ENCODE measurements around the gene PAK4.

DNA sequence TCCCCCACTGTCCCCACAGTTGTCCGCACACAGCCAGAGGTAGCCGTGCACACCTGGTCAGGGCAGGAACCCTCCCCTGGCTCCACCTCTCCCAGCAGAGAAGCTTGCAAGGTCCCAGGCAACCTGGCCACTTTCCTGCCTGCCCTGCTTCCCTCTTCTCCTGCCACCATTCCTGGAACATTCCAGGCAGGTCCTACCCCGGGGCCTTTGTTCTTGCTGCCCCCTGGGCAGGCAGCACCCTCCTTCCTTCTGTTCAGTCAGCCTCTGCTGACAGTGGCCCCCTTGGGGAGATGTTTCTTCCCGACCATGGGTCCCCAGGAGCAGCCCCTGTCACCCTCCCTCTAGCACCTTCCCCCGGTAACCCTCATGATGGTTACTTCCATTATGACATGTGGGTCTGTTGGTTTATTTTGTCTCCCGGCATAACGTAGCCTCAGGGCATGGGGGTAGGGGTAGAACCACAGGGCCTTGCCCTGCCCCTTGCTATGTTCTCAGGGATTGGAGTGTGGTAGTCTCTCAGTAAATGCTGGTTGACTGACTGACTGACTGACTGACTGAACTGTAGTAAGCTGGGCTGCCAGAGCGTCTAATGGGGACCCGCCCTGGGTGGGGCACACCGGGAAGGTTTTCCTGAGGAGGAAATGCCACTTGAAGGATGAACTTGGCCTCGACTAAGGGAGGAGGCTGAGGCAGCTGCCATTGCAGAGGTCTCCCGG, 10.8 kb downstream of the PAK4 start:
- TF ChIP-seq POLR2A (IDR thresholded peaks at IDR 0.05): no peak
- TF ChIP-seq, protein P1, sequence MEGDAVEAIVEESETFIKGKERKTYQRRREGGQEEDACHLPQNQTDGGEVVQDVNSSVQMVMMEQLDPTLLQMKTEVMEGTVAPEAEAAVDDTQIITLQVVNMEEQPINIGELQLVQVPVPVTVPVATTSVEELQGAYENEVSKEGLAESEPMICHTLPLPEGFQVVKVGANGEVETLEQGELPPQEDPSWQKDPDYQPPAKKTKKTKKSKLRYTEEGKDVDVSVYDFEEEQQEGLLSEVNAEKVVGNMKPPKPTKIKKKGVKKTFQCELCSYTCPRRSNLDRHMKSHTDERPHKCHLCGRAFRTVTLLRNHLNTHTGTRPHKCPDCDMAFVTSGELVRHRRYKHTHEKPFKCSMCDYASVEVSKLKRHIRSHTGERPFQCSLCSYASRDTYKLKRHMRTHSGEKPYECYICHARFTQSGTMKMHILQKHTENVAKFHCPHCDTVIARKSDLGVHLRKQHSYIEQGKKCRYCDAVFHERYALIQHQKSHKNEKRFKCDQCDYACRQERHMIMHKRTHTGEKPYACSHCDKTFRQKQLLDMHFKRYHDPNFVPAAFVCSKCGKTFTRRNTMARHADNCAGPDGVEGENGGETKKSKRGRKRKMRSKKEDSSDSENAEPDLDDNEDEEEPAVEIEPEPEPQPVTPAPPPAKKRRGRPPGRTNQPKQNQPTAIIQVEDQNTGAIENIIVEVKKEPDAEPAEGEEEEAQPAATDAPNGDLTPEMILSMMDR (IDR thresholded peaks at IDR 0.05): no peak
